Fibroblast of skin of abdomen (primary cell): ENCODE results near the gene F8.

Experiments
- DNase-seq: peaks from one replicate; pipeline ENCODE4 v3.0.0-alpha.2; 2013

The F8 gene

GRCh38 chrX:154812341-154813101 is 210.0 kb downstream of the F8 start:
- no peak for DNase-seq

GRCh38 chrX:154809939-154810665 is 212.4 kb downstream of the F8 start:
- no peak for DNase-seq

- DNase-seq: no peak
Measured at GRCh38 chrX:154806837-154807501, 215.6 kb downstream of the F8 start.

GRCh38 chrX:154805696-154806091 is 216.8 kb downstream of the F8 start:
- DNase-seq: peak; percentile 20

- peak; percentile 64 for DNase-seq
Measured at GRCh38 chrX:154804957-154805695, 217.4 kb downstream of the F8 start, which contains the start of gene MPP1. MPP1 (minus strand) TSS chrX:154805485; CDS start chrX:154805373, 112 bp downstream.

- no peak for DNase-seq
Measured at GRCh38 chrX:154804261-154804956, 218.1 kb downstream of the F8 start.

- no peak for DNase-seq
Measured at GRCh38 chrX:154802947-154803346, 219.6 kb downstream of the F8 start.

- DNase-seq: no peak
Measured at GRCh38 chrX:154800478-154801210, 221.9 kb downstream of the F8 start.

GRCh38 chrX:154799556-154800348 is 222.8 kb downstream of the F8 start:
- no peak for DNase-seq

- DNase-seq: no peak
Measured at GRCh38 chrX:154797006-154797405, 225.5 kb downstream of the F8 start.

- no peak for DNase-seq
Measured at GRCh38 chrX:154795016-154795415, 227.5 kb downstream of the F8 start.

GRCh38 chrX:154793084-154793795 is 229.3 kb downstream of the F8 start:
- no peak for DNase-seq

GRCh38 chrX:154791939-154792338 is 230.6 kb downstream of the F8 start:
- no peak for DNase-seq

- no peak for DNase-seq
Measured at GRCh38 chrX:154791467-154791866, 231.1 kb downstream of the F8 start.
